OCI-LY1 (cell line): ENCODE data around the gene KRT77.

ENCODE experiments used
- H2AFZ ChIP-seq: fragments of 200-600 bp; sonication (generic), shearing (Covaris generic); 2 replicates; pipeline ENCODE4 v1.6.0; 2014; ENCODE audit warnings: antibody characterized with exemption, mild to moderate bottlenecking, low read length
- H3F3A ChIP-seq: fragments of 200-600 bp; sonication (generic), shearing (Covaris generic); 2 replicates; pipeline ENCODE4 v1.6.0; 2014; ENCODE audit warnings: mild to moderate bottlenecking, antibody characterized with exemption, low read length, moderate library complexity; ENCODE audit not compliant: insufficient read depth
- H3K27ac ChIP-seq: fragments of 200-600 bp; sonication (generic); 2 replicates; pipeline ENCODE4 v1.5.1; 2014; ENCODE audit warnings: low read length, mixed run types, mild to moderate bottlenecking, low read depth; ENCODE audit not compliant: poor library complexity, severe bottlenecking
- H3K27me3 ChIP-seq: fragments of 200-600 bp; sonication (generic); 2 replicates; pipeline ENCODE4 v1.6.0; 2014; ENCODE audit warnings: antibody characterized with exemption, mild to moderate bottlenecking, low read length, moderate library complexity; ENCODE audit not compliant: insufficient read depth
- H3K36me3 ChIP-seq: fragments of 200-600 bp; sonication (generic); 2 replicates; pipeline ENCODE4 v1.6.1; 2014; ENCODE audit warnings: mild to moderate bottlenecking, antibody characterized with exemption, low read length, moderate library complexity, mixed read lengths; ENCODE audit not compliant: insufficient read depth
- H3K4me1 ChIP-seq: fragments of 200-600 bp; sonication (generic); 2 replicates; pipeline ENCODE4 v1.5.1; 2014; ENCODE audit warnings: mild to moderate bottlenecking, low read length, moderate library complexity; ENCODE audit not compliant: insufficient read depth, severe bottlenecking
- H3K4me2 ChIP-seq: fragments of 200-600 bp; sonication (generic), shearing (Covaris generic); 2 replicates; pipeline ENCODE4 v1.6.1; 2014; ENCODE audit warnings: low read length
- H3K4me3 ChIP-seq: fragments of 200-600 bp; sonication (generic); 2 replicates; pipeline ENCODE4 v1.5.1; 2014; ENCODE audit warnings: low read length, low read depth, mild to moderate bottlenecking, mixed read lengths; ENCODE audit not compliant: poor library complexity, severe bottlenecking
- H3K79me2 ChIP-seq: fragments of 200-600 bp; shearing (Covaris generic); 2 replicates; pipeline ENCODE4 v1.6.1; 2016; ENCODE audit warnings: mixed run types, low read length, mixed read lengths; ENCODE audit not compliant: insufficient read depth
- H3K9ac ChIP-seq: fragments of 200-600 bp; sonication (generic), shearing (Covaris generic); 2 replicates; pipeline ENCODE4 v1.6.1; 2014; ENCODE audit warnings: mild to moderate bottlenecking, low read length, mixed read lengths
- H3K9me2 ChIP-seq: fragments of 200-600 bp; sonication (generic), shearing (Covaris generic); 2 replicates; pipeline ENCODE4 v1.6.1; 2014; ENCODE audit warnings: low read depth, mild to moderate bottlenecking, low read length, mixed read lengths
- H3K9me3 ChIP-seq: fragments of 200-600 bp; shearing (Covaris generic); 2 replicates; pipeline ENCODE4 v1.6.1; 2014; ENCODE audit warnings: low read length, mixed read lengths
- H4K20me1 ChIP-seq: fragments of 200-600 bp; sonication (generic), shearing (Covaris generic); 2 replicates; pipeline ENCODE4 v1.6.0; 2016; ENCODE audit warnings: mild to moderate bottlenecking, low read length; ENCODE audit not compliant: insufficient read depth
- EZH2 ChIP-seq: fragments of 200-600 bp; sonication (generic), shearing (Covaris generic); IDR thresholded peaks from 2 replicates; pipeline ENCODE4 v1.8.0; 2017; ENCODE audit warnings: borderline replicate concordance, mixed run types, mild to moderate bottlenecking, antibody characterized with exemption, low read length, moderate library complexity, mixed read lengths
- TF ChIP-seq, protein P1 (sequence below): fragments of 200-600 bp; sonication (generic), shearing (Covaris generic); IDR thresholded peaks from 2 replicates; pipeline ENCODE4 v1.5.1; 2017; ENCODE audit warnings: mild to moderate bottlenecking, antibody characterized with exemption, low read length, moderate library complexity, mixed read lengths

Gene KRT77

DNA sequence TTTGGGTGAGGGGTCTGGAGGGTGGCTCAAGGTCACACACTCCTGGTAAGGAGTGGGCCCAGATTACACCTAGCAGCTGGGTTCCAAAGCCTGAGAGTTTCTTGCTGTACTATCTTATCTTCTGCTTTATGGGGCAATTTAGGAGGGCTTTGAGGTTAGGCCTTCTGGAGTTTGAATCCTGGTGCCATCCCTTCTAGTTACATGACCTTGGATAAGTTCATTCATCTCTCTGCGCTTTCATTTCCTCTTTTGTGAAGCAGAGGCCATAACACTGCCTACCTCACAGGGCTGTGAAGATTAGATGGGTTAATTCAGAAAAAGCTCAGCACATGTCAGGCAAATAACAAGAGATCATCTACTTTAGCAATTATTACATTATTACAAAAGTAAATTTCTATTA lies 7.4 kb upstream of the KRT77 start:
- Histone ChIP-seq H2AFZ (no peak overlapping the region), H3K36me3 (no peaks in the 10 kb centered on the region), H3K9me2 (no peaks in the 10 kb centered on the region), H3K27me3 (no peaks in the 10 kb centered on the region), H3F3A (no peaks in the 10 kb centered on the region), H3K27ac (no peak overlapping the region), H3K4me1 (no peaks in the 10 kb centered on the region), H4K20me1 (no peaks in the 10 kb centered on the region), H3K4me3 (no peak overlapping the region), H3K4me2 (no peak overlapping the region), H3K79me2 (no peaks in the 10 kb centered on the region), H3K9me3 (no peaks in the 10 kb centered on the region), H3K9ac (no peak overlapping the region)
- TF ChIP-seq, protein P1, sequence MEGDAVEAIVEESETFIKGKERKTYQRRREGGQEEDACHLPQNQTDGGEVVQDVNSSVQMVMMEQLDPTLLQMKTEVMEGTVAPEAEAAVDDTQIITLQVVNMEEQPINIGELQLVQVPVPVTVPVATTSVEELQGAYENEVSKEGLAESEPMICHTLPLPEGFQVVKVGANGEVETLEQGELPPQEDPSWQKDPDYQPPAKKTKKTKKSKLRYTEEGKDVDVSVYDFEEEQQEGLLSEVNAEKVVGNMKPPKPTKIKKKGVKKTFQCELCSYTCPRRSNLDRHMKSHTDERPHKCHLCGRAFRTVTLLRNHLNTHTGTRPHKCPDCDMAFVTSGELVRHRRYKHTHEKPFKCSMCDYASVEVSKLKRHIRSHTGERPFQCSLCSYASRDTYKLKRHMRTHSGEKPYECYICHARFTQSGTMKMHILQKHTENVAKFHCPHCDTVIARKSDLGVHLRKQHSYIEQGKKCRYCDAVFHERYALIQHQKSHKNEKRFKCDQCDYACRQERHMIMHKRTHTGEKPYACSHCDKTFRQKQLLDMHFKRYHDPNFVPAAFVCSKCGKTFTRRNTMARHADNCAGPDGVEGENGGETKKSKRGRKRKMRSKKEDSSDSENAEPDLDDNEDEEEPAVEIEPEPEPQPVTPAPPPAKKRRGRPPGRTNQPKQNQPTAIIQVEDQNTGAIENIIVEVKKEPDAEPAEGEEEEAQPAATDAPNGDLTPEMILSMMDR: no peak
- TF ChIP-seq EZH2: no peak

DNA sequence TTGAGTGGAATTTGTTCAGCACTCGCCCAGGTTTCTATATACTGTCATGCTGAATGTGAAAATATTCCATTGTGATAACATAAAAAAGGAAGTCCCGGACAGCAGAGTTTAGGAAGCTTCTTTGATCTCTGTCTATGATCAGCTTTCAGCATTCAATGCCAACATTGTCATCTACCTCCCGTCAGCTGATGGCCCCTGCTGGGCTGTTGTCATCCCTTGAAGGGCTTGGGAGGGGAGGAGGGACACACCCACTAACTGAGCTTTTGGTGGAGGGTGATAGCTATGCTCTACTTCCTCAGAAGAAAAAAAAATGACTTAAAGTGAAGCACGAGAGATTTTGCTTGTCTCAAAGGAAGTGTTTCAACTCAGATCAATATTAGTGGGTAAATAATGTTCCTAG lies 4.7 kb upstream of the KRT77 start:
- Histone ChIP-seq H3K36me3 (no peaks in the 10 kb centered on the region), H3K4me3 (no peak overlapping the region), H3K4me1 (no peaks in the 10 kb centered on the region), H3K9me2 (no peaks in the 10 kb centered on the region), H2AFZ (no peak overlapping the region), H4K20me1 (no peaks in the 10 kb centered on the region), H3K79me2 (no peaks in the 10 kb centered on the region), H3K9me3 (no peaks in the 10 kb centered on the region), H3K27me3 (no peaks in the 10 kb centered on the region), H3K4me2 (no peak overlapping the region), H3F3A (no peaks in the 10 kb centered on the region), H3K9ac (no peak overlapping the region), H3K27ac (no peak overlapping the region)
- TF ChIP-seq, protein P1: no peak
- TF ChIP-seq EZH2: no peak

GRCh38 chr12:52704464-52704863 lies 1.1 kb upstream of the KRT77 start:
- Histone ChIP-seq H3K9ac (no peak overlapping the region), H3K27me3 (no peaks in the 10 kb centered on the region), H2AFZ (no peak overlapping the region), H3K4me1 (no peaks in the 10 kb centered on the region), H3K9me2 (no peaks in the 10 kb centered on the region), H3K4me2 (no peak overlapping the region), H3K27ac (no peak overlapping the region), H4K20me1 (no peaks in the 10 kb centered on the region), H3K79me2 (no peaks in the 10 kb centered on the region), H3K4me3 (no peak overlapping the region), H3K36me3 (no peaks in the 10 kb centered on the region), H3F3A (no peaks in the 10 kb centered on the region), H3K9me3 (no peaks in the 10 kb centered on the region)
- TF ChIP-seq EZH2: no peak
- TF ChIP-seq, protein P1: no peak
